ENCODE measurements around the gene RSPO4. TPM values are rescaled to one million over a fixed set of nuclear protein-coding genes. Genes with fewer than 3 reads are reported as not detected.

Gene RSPO4
- not detected for total RNA-seq

DNA sequence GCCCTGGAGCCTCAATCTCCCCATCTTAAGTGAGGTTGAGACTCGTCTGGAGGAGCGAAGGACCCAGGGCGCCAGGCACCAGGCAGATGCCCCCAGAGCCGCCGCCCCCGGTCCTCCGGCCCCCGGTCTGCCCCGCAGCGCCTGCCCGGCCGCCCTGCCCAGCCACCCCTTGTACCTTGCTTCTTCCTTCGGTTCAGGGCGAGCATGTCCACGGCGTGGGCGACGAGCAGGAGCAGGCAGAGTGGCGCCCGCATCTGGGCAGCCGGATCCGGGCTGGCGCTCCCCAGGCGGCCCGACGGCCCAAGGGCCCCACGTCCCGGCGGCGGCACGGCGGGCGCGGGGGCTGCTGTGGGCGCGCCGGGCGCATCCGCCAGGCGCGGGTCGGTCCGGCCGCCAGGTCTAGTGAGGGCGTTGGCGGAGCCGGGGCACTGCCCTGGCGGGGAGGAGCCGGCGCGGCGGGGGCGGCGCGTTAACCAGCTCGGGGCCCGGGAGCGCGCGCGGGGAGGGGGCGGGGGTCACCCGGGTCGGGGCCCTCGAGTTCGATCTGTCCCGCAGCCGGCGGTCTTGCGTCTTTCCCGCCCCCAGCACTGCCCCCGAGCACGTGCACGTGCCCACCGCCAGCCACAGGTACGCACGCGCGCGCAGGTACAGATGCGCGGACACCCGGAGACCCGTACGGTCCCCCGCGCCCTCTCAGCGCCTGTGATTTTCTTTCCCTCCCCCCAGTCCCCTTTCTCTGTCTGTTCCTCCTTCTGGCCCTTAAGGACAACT is at the start of gene RSPO4:
Gene RSPO4, minus strand, starts transcription at position 401 of the 771 bp plus-strand sequence. Its CDS starts 147 bp downstream, at position 254.
- H3K36me3 ChIP-seq, result no peaks in the 10 kb centered on the region
- H3K9me3 ChIP-seq, result no peaks in the 10 kb centered on the region
- no peak within 1 kb of the TSS for H3K27ac ChIP-seq
- H3K27me3 ChIP-seq, result peaks cover 0 to 15% of the 10 kb centered on the region in 2 donors
- DNase-seq (ENCODE audit: low spot score in 2 of 2), result peak in 1 of 2 donors; percentile 30
- no peak for TF ChIP-seq POLR2A (IDR thresholded peaks at IDR 0.05)
- TF ChIP-seq POLR2AphosphoS5 (IDR thresholded peaks at IDR 0.05), result no peak
- TF ChIP-seq, protein P1, sequence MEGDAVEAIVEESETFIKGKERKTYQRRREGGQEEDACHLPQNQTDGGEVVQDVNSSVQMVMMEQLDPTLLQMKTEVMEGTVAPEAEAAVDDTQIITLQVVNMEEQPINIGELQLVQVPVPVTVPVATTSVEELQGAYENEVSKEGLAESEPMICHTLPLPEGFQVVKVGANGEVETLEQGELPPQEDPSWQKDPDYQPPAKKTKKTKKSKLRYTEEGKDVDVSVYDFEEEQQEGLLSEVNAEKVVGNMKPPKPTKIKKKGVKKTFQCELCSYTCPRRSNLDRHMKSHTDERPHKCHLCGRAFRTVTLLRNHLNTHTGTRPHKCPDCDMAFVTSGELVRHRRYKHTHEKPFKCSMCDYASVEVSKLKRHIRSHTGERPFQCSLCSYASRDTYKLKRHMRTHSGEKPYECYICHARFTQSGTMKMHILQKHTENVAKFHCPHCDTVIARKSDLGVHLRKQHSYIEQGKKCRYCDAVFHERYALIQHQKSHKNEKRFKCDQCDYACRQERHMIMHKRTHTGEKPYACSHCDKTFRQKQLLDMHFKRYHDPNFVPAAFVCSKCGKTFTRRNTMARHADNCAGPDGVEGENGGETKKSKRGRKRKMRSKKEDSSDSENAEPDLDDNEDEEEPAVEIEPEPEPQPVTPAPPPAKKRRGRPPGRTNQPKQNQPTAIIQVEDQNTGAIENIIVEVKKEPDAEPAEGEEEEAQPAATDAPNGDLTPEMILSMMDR (IDR thresholded peaks at IDR 0.05), result no peak
- peak within 1 kb of the TSS in 2 of 3 donors; percentile 44 to 60 for H3K4me3 ChIP-seq
- H3K4me1 ChIP-seq, result no peaks in the 10 kb centered on the region
- intact Hi-C loops (cut with DNase I; ENCODE audit: low total_unique reads), result no loop called here

DNA sequence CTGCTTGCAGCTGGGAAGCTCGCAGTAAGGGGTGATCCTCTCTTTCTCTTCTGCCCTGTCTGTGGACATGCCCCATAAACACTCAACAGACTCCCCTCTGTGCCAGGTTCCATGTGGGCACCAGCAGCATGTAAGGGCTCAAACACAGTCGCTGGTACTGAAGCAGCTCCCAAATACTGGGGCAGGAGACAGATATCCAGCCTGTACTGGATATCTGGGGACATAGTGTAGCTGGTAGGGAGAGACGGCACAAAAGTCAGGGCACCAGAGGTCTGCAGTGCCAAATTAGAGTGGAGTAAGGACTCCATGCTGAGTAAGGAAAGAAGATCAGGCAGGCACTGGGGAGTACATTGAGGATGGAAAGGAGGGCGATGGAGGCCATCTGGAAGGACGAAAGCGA is 48.3 kb upstream of the RSPO4 start:
- intact Hi-C loops (cut with DNase I; ENCODE audit: low total_unique reads), result no loop called here
- DNase-seq (ENCODE audit: low spot score in 2 of 2), result no peak
- TF ChIP-seq, protein P1 (IDR thresholded peaks at IDR 0.05), result no peak
- no peak for TF ChIP-seq POLR2AphosphoS5 (IDR thresholded peaks at IDR 0.05)
- no peak for TF ChIP-seq POLR2A (IDR thresholded peaks at IDR 0.05)
- Histone ChIP-seq H3K4me3 (no peak overlapping the region), H3K27ac (no peak overlapping the region), H3K9me3 (peaks cover 0 to 5% of the 10 kb centered on the region in 2 donors), H3K27me3 (no peaks in the 10 kb centered on the region), H3K4me1 (no peaks in the 10 kb centered on the region), H3K36me3 (no peaks in the 10 kb centered on the region)

DNA sequence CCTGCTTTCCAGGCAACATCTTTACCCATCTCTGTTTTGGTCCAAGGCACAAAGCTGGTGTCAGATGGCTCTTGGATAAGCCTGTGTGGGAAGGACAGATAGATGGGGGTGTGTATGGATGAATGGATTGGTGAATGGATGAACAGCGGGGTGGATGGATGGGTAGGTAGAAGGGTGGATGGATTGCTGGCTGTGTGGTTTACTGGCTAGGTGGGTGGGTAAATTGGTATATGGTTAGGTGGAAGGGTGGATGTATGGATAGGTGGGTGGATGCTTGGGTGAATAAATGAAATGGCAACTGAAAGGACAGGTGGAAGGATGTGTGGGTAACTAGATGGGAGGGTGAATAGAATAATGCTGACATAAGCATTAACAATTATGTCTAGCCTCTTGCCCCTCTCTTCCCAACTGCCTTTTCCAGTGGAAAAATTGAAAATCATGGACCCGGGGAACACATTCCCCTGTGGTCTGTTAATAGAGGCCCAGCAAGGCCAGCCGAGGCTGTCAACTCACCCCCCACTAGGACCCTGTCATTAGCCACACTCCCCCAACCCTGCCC is 43.8 kb upstream of the RSPO4 start:
- no peaks in the 10 kb centered on the region for H3K36me3 ChIP-seq
- intact Hi-C loops (cut with DNase I; ENCODE audit: low total_unique reads), result no loop called here
- H3K27me3 ChIP-seq, result no peaks in the 10 kb centered on the region
- H3K4me3 ChIP-seq, result no peak overlapping the region
- no peak overlapping the region for H3K27ac ChIP-seq
- H3K4me1 ChIP-seq, result no peaks in the 10 kb centered on the region
- DNase-seq (ENCODE audit: low spot score in 2 of 2), result no peak
- TF ChIP-seq POLR2AphosphoS5 (IDR thresholded peaks at IDR 0.05) (no peak), POLR2A (IDR thresholded peaks at IDR 0.05) (no peak)
- TF ChIP-seq, protein P1 (IDR thresholded peaks at IDR 0.05), result no peak
- H3K9me3 ChIP-seq, result peaks cover 0 to 5% of the 10 kb centered on the region in 2 donors

DNA sequence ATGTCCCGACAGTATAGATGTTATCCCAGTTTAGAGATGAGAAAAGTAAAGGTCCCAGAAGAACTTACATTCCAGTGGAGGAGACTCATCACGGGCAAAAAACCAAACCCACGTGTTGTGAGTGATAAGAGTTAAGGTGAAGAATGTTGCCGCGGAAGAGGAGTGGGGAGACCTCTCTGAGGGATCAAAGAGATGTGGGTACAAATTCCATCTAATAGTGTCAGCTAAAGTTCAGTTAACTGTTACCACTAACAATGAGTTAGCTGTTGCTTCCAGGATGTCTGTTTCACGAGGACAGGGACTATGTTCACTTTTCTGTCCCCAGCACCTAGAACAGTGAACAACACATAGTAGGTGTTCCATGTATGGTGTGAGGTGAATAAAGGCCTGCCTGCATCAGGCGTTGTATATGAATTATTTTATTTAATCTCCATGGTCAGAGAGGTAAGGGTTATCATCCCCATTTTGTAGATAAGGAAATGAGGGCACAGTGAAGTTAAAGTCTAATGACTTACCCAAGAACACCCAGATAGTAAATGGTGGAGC is 39.8 kb upstream of the RSPO4 start:
- Histone ChIP-seq H3K9me3 (no peaks in the 10 kb centered on the region), H3K36me3 (no peaks in the 10 kb centered on the region), H3K27ac (no peak overlapping the region), H3K4me1 (no peaks in the 10 kb centered on the region), H3K27me3 (no peaks in the 10 kb centered on the region), H3K4me3 (no peak overlapping the region)
- TF ChIP-seq POLR2A (IDR thresholded peaks at IDR 0.05) (no peak), POLR2AphosphoS5 (IDR thresholded peaks at IDR 0.05) (no peak)
- TF ChIP-seq, protein P1 (IDR thresholded peaks at IDR 0.05), result no peak
- no peak for DNase-seq (ENCODE audit: low spot score in 2 of 2)
- intact Hi-C loops (cut with DNase I; ENCODE audit: low total_unique reads), result no loop called here

DNA sequence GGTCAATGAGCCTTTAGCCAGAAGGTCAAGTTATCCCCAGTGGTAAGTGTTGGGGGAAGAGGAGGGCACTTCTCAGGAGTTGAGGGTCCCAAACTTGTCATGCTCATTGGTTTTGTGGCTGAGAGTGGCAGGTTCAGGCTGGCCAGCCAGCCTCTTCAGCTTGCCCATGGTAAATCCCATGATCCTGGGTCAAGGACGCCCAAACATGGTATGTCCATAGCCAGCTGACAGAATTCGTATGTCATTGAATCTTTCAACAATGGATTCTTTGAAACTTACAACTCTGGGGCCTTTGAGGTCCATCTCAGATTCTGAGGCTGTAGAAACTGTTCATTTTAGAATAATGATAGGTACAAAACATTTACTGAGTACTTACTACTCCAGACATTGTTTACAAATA is 36.1 kb upstream of the RSPO4 start:
- no peaks in the 10 kb centered on the region for H3K4me1 ChIP-seq
- intact Hi-C loops (cut with DNase I; ENCODE audit: low total_unique reads), result no loop called here
- no peak overlapping the region for H3K4me3 ChIP-seq
- H3K9me3 ChIP-seq, result no peaks in the 10 kb centered on the region
- peaks cover 0 to 3% of the 10 kb centered on the region in 2 donors for H3K27me3 ChIP-seq
- H3K27ac ChIP-seq, result no peak overlapping the region
- no peak for DNase-seq (ENCODE audit: low spot score in 2 of 2)
- TF ChIP-seq, protein P1 (IDR thresholded peaks at IDR 0.05), result no peak
- no peaks in the 10 kb centered on the region for H3K36me3 ChIP-seq
